ENCODE measurements around the gene ZNF189.

- no peak for TF ChIP-seq CTCF (IDR thresholded peaks at IDR 0.05)
- no peak for TF ChIP-seq POLR2A (IDR thresholded peaks at IDR 0.05)
These were observed 9.9 kb downstream of the ZNF189 start for GRCh38 chr9:101408374-101409078.
